Fibroblast of skin of right quadriceps (primary cell): ENCODE data around the gene KRTAP10-2.
"Not testable (repeated sequence)": the region's sequence is repeated elsewhere in the genome, so short reads cannot be mapped to it uniquely, and the experiment has no call there.

Source experiments
- DNase-seq: peaks from one replicate; pipeline ENCODE4 v3.0.0-alpha.2; 2013

Gene KRTAP10-2

DNA sequence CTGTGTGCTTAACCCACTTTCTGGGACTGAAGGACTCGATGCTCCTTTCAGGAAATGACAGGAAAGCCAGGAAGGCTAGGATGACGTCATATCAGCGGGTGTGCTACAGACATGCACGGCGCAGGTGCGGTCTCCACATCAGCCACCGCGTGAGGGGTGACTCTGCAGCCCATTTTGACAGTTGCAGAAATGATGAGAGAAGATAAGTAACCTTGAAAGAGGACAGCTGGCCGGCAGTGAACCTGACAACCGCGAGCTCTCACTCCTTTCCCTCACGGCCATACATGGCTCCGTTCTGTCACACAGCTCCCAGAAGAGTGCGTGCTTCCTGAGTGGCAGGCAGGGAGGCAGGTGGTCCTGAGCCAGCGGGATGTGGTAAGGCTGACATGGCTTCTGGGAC, 30.8 kb upstream of the KRTAP10-2 start:
- DNase-seq: no peak

DNA sequence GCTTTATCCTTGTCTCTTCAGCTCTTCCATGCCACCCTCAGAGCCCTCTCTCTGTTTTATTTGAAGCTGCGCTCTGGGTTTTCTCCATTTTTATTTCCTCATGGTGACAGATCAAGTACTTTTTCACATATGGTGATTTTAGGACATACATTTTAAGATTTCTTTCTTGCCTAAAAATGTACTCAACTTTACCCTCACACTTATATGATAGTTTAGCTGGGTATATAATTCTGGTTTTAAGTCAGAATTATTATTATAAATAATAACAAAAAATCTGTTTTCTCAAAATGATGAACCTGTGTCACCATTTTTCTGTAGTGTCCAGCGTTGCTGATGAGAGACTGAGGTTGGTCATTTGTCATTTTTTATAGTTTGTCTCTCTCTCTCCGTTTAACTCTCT, 29.9 kb upstream of the KRTAP10-2 start:
- no peak for DNase-seq

DNA sequence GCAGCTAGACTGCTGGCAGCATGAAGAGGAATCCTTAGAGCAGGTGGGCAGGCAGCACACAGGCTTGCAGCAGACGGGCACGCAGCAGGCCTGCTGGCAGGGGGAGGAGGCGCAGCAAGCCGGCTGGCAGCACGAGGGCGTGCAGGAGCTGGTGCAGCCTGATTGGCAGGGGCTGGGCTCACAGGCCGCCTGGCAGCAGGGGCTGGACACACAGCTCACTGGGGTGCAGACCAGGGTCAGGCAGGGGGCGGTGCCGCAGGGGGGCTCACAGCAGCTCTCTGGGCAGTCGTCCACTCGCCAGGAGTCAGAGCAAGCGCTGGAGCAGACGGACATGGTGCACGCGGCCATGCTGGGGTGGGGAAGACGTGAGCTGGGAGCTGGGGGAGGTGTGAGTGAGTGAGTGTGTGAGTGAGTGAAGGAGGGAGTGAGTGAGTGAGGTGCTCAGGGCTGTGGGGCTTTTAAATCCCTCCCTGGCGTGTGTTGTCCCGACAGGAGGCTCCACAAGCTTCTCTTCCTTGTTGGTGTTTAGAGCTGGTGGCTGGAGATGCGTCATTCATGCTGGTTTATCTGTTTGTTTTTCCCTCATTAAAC, 29.0 kb upstream of the KRTAP10-2 start, which contains the start of gene KRTAP10-5:
Gene KRTAP10-5, minus strand, starts transcription at position 374 of the 591 bp plus-strand sequence. Its CDS starts 26 bp downstream, at position 348.
- DNase-seq: not testable (repeated sequence)

DNA sequence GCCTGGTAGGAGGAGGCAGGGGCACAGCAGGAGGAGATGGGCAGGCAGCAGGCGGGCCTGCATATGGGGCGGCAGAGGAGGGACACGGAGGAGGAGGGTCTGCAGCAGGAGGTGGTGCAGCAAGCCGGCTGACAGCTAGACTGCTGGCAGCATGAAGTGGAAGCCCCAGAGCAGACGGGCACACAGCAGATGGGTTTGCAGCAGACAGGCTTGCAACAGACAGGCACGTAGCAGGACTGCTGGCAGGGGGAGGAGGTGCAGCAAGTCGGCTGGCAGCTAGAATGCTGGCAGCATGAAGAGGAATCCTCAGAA, 28.5 kb upstream of the KRTAP10-2 start:
- no peak for DNase-seq

DNA sequence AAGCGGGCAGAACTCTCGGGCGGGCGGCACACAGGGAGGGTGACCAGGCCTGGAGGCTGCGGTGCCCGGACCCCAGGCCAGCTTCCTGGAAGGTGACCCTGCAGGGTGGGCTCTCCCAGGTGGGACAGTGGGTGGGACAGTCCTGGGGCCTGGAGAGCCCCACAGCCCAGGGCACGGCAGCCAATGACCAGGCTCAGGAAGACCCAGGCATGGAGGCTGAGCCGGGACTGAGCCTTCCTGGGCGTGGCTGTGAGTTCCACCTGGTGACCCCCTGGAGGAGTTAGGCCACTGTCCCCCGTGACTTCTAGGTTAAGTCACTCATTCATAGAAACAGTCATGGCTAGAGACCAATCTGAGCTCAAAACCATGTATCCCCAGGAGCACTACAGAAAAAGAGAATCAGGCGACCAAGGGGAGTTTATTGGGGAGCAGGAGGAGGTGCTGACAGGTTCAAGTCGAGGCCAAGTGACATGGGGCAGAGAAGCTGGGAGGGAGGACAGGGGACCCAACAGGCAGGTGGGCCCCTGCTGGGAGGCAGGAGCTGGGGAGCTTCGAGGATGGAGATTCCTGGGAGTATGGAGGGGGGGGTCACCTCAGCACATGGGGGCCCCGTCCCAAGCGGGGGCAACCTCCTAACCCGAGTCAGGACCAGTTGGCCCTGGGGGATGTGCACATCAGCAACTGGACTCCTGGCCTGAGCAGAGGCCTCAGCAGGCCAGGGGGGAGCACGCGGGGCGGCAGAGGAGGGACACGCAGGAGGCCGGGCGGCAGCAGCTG, 27.9 kb upstream of the KRTAP10-2 start:
- no peak for DNase-seq

DNA sequence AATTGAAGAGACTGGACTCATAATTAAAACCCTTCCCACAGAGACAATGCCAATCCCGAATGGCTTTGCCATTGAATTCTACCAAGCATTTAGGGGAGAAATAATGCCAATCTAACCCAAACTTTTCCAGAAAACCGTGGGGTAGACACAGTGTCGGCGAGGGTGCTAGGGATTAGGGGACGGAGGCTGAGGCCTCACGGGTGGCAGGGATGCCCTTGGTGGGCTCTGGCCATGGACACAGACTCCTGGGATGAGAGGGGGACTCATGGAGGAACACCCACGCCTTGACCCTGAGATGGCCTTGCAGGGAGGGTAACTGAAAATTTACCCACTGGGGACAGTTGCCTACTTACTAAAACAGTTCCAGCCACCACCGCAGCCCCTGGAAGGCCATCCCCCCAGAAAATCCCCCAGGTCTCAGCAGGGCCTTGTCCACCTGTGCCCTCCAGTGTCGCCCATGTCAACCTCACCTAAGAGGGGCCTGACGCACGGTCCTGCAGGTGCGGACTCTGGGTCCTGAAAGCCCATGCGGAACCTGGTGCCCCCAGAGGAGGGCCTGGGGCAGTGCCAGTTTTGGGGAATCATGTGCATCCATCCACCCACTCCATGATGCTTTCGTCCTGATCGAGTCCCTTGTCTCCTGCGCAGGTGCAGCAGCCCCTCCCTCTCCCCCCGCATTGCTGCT, 27.2 kb upstream of the KRTAP10-2 start:
- DNase-seq: no peak

DNA sequence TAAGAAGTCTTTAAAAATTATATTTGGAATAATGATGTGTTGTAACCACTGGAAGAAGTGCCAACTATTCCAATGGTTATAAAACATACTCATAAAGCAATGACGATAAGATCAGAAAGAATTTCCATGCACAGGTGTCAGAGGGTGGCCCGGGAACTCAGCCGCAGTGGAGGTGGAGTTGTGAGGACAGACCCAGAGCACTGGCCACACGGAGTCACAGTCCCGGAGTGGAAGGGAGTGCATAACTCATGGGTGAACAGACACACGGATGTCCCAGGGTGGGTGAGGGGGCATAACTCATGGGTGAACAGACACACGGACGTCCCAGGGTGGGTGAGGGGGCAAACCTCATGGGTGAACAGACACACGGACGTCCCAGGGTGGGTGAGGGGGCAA, 24.7 kb upstream of the KRTAP10-2 start:
- no peak for DNase-seq

DNA sequence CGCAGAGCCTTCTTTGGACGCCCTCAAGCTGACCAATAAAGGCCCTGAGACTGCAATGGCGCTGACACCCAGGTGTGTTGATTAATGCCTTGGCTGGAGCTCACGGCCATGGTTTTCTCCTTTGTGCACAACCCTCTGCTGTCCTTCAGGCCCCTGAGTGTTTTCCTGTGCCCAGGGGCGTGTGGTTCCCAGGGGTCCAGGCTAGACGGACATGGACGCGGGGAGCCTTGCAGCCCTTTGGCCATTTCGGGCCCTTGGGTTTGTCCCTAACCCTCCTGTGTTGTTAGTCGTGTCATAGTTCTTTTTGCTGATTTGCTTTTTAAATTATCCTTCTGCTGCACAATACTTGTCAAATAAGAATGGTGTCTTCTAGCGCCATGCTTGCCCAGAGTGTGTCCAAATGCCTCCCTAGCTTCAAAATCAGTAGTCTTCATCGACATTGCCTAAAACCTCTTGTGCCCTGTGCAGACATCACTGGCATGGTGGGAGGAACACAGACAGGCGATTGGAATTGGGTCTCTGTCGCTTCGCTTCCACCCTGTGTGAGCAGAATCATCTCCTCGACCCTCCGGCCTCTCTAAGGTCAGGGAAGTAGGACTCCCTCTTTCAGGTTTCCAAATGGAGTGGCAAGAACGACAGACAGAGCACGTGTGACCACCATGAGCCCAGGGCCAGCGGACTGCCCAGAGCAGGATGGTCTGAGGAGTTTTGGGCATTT, 24.2 kb upstream of the KRTAP10-2 start:
- DNase-seq: no peak

DNA sequence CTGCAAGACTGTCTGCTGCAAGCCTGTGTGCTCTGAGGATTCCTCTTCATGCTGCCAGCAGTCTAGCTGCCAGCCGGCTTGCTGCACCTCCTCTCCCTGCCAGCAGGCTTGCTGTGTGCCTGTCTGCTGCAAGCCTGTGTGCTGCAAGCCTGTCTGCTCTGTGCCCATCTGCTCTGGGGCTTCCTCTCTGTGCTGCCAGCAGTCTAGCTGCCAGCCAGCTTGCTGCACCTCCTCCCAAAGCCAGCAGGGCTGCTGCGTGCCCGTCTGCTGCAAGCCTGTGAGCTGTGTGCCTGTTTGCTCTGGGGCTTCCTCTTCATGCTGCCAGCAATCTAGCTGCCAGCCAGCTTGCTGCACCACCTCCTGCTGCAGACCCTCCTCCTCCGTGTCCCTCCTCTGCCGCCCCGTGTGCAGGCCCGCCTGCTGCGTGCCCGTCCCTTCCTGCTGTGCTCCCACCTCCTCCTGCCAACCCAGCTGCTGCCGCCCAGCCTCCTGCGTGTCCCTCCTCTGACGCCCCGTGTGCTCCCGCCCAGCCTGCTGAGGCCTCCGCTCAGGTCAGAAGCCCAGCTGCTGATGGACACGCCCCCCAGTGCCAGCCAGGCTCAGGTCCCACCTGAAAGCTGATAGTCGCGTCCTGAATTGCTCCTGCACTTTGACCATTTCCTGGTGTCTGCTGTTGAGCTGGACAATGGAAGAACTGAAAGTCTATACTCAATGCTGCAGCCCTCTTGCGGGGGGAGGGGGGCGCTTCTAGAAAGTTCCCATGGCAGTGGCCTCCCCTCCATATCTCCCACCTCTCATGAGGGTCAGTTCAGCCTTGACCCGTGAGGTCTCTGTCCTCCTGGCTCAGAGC, 23.4 kb upstream of the KRTAP10-2 start:
- no peak for DNase-seq

DNA sequence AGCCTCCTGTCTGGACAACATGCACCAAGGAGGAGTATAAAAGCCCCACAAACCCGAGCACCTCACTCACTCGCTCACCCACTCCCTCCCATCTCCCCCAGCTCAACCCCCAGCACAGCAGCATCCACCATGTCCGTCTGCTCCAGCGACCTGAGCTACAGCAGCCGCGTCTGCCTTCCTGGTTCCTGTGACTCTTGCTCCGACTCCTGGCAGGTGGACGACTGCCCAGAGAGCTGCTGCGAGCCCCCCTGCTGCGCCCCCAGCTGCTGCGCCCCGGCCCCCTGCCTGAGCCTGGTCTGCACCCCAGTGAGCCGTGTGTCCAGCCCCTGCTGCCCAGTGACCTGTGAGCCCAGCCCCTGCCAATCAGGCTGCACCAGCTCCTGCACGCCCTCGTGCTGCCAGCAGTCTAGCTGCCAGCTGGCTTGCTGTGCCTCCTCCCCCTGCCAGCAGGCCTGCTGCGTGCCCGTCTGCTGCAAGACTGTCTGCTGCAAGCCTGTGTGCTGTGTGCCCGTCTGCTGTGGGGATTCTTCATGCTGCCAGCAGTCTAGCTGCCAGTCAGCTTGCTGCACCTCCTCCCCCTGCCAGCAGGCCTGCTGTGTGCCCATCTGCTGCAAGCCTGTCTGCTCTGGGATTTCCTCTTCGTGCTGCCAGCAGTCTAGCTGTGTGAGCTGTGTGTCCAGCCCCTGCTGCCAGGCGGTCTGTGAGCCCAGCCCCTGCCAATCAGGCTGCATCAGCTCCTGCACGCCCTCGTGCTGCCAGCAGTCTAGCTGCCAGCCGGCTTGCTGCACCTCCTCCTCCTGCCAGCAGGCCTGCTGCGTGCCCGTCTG, 22.5 kb upstream of the KRTAP10-2 start, which contains the start of gene KRTAP10-4:
Gene KRTAP10-4, plus strand, starts transcription at position 100 of the 827 bp plus-strand sequence. Its CDS starts 30 bp downstream, at position 130.
- not testable (repeated sequence) for DNase-seq

DNA sequence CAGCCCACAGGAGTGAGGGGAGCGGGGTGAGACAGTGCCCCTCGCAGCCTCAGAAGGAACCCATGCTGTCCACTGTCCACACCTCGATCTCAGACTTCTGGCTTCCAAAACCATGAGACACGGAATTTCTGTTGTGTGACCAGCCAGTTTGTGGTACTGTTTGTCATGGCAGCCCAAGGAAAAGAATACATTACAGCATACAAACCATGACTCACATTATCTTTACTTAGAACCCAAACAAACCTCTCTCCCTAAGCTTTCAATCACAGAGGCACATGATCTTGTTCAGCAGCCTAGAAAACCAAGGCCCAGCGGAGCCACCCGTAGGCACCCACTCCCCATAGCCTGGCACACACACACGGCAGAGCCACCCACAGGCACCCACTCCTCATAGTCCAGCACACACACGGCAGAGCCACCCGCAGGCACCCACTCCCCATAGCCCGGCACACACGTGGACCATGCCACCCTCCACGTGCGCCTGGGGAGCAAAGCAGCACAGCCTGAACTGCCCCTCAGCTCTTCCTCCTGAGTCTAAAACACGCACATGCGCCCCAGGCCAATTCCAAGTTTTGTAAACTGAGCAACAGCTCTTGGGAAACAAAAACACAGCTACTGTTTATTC, 21.8 kb upstream of the KRTAP10-2 start:
- DNase-seq: no peak

DNA sequence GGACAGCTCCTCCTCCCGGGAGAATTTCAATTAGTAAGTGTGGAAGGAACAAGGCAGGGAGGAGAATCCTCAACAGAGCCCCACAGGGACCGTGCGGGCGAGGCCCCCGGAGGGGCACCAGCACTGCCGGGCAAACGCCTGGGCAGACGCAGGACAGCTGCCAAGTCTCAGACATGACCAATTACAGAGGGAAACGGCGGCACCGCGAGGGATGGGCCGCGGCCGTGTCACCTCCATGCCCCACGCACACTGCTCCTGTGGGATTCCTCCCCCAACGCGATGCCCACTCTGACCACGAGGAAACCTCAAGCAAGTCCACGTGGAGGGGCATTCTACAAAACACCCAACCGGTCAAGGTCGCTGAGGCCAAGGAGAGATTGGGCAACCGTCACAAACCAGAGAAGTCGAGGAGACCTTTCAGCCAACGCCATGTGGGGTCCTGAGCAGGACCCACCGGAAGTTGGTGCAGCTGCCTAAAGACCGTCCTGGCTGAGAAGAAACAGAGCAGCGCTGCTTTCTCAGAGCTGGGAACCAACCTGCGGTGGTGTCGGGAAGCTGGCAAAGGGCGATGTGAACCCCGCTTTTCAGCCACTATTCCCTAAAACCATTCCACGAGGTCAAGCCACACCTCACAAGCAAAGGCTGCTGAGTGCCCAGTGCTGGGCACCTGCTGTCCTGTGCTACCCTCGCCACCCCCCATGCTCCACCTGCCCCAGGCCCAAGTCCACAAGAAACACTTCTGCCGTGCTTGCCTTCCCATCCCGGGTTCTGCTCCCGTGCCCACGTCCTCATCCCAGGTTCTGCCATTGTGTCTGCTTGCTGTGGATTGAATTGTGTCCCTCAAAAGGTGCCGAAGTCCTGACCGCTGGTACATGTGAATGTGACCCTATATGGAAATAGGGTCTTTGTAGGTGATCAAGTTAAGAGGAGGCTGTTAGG, 20.8 kb upstream of the KRTAP10-2 start:
- no peak for DNase-seq

DNA sequence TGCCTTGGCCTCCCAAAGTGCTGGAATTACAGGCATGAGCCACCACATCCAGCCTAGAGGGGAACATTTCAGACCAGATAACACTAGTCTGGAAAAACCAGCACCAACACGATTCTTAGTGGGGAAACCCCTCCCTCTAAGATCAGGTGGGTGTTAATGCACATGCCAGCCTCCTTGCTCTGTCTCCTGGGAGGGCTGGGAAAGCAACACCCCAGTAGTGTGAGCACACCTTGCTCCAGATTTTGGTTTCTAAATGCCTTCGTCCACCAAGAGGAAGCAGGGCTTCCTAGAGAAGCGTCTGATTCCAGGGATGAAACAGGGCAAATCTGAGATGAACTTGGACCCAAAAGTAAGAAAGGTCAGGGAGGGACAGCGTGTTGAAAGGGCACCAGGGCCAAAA, 20.0 kb upstream of the KRTAP10-2 start:
- DNase-seq: no peak

DNA sequence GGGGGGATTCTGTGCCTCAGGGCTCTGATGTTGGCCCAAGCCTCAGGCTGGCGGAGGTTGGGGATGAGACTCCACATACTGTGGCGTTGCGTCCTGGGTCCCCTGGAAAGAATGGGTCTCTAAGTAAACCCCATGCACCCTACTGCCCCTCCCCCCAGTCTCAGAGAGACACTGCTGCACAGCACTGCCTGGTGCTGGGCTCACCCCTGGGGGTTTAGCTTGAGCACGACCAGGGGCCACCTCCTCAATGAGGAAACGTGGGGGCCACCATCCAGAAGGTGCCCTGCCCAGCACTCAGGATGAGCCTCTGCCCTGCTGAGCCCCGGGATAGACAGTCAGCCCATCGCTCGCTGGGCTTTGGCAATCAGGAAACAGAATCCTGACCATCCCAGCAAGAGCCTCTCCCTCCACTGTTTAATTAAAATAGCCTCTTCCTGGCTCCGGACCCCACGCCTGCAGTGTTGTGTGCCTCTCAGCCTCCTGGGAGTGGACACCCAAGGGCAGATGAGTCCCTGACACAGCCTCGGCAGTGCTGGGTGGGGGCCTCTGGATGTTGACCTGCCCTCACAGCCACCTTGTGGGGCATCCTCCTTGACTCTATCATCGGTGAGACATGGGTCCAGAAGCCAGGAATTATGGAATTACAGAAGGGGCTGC, 18.7 kb upstream of the KRTAP10-2 start:
- DNase-seq: no peak

DNA sequence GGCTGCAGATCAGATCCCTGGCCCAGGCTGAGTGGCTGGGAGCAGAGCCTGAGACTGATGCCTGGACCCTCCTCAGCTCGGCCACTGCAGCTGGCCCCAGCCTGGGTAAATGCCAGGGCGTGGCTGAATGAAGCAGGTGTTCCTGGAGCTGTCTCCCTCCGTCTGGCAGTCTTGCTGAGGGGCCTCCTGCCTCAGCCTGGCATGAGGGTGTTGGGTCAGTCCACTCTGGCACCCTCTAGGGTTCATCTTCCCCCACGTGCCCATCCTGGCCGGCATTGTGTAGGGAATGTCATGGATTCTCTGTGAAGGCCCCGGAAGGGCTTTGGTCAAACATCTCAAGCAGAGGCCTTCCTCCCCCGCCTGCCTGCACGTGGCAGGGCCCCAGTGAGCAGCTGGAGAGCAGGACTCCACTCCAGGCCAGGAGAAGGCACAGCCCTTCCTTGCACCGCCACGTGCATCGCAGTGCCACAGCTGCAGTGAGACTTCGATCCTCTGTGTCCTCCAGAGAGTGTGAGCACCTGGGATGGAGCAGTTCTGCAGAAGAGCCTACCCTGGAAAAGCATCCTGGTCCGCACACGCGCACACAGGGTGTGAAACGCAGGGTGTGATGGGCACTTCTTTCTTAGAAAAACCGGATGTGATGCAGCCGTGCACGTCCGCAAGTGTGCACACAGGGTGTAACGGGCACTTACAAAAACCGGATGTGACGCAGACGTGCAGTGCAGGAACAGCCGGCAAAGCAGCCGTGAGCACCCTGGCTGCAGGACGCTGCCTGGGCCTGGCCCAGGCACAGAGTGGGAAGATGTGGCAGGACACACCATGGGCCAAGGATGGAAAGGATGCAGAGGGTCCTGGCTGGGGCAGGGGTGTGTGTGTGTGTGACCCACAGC, 17.6 kb upstream of the KRTAP10-2 start:
- DNase-seq: no peak

DNA sequence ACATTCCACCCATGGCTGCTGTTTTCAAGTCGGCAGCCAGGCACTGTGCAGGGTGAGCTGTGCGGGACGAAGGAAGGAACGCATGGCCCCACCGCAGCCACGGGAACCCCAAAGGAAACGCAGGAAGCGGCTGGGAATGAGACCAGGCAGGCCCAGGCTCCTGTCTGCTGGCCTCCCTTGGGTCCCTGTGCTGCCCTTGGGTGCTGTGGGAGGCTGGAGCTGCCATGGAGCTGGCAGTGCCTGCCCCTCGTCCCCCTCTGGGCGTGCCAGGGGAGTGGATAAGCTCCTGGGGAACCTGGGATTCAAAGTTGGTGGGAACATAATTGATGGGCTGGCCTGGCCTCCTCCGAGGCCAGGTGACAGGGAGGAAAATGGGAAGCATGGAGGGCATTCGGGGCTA, 17.0 kb upstream of the KRTAP10-2 start:
- no peak for DNase-seq

DNA sequence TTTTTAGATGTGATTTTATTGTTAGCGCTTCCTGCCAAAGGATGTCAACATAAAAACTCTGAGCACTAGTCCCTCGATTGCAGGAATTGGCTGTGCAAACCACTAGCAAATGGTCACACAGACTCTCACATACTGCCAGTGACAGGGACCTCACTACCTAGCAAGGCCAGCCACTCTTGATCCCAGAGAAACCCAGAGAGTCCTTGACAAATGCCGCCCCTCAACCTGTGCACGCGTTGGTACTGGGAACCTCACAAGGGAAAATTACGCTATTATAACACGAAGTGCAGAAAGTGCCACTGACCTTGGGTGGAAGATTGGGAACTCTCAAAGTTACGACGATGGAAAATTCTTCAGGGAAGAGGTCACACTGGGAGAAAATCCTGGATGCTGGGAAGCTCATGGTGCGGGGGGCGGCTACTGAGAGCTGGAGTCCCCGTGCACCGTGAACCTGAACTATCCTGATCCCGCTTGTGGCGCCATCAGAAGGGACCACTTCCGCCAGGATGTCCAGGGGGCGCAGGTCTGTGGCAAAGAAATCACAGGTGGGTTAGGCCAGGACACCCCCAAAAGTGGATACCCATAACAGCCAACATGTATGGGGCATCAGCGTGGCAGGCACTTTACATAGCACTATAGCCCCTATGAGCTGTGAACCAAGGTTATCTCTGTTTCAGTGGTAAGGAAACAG, 16.3 kb upstream of the KRTAP10-2 start:
- DNase-seq: no peak

DNA sequence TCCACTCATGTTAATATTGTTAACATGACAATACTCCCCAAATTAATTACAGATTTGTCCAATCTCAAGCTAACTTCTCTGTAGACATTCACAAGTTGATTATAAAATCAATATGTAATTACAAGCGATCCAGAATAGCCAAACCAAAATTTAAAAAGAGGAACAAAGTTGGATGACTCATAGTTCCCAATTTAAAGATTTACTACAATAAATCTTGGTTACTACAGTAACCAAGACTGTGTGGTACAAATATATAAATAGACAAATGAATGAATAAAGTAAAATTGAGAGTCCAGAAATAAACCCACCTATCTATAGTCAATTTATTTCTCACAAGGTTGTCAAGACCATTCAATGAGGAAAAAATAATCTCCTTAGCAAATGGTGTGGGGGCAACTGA, 15.1 kb upstream of the KRTAP10-2 start:
- DNase-seq: no peak
